CD4-positive, alpha-beta T cell treated with Interferon gamma for 1 hour (primary cell): ENCODE data around the gene CD109.

Experiments
- DNase-seq: peaks from one replicate; pipeline ENCODE4 v3.0.0-alpha.2; 2020

Gene CD109

GRCh38 chr6:73867411-73867810 lies 171.4 kb downstream of the CD109 start:
- DNase-seq, result no peak

GRCh38 chr6:73870907-73871306 lies 174.9 kb downstream of the CD109 start:
- no peak for DNase-seq

DNA sequence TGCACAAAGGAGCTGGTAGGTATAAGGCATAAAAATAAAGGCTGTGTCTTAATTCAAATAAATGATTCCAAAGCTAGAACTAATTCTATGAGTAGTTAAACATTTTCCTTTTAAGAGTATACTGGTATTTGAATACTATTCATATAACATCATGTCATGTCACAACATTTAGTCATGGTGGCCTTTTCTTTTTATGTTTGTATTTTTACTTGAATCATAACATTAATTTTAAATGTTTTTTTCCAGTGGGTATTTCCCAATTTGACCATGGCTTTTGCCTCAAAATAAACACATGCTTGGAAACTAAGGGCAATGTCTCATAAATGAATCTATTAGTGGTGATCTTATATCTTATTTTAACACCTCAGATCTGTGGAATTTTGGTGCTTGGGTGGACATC lies 177.1 kb downstream of the CD109 start:
- no peak for DNase-seq
